Measurements from ENCODE around the gene COL15A1.

Gene COL15A1

GRCh38 chr9:99083051-99083450, 139.3 kb downstream of the COL15A1 start:
- H3K9me3 ChIP-seq (ENCODE audit: insufficient read depth, low read depth, low read length), result no peaks in the 10 kb centered on the region
- no peaks in the 10 kb centered on the region for H4K20me1 ChIP-seq (ENCODE audit: insufficient read depth, low read length, poor library complexity, severe bottlenecking)
- no peaks in the 10 kb centered on the region for H3K79me2 ChIP-seq (ENCODE audit: insufficient read depth, low read length)
- H3K9ac ChIP-seq (ENCODE audit: low read depth, low read length, poor library complexity, severe bottlenecking), result no peak overlapping the region
- H3K4me1 ChIP-seq (ENCODE audit: insufficient read depth, low read length, poor library complexity, severe bottlenecking), result peaks cover 10% of the 10 kb centered on the region
- H3K36me3 ChIP-seq (ENCODE audit: insufficient read depth, low read length), result no peaks in the 10 kb centered on the region
- no peak overlapping the region for H3K4me3 ChIP-seq (ENCODE audit: low read length, poor library complexity, severe bottlenecking)
- no peaks in the 10 kb centered on the region for H3K9me2 ChIP-seq (replicated peaks; ENCODE audit: low read depth, low read length)
- no peaks in the 10 kb centered on the region for H3K27me3 ChIP-seq (ENCODE audit: insufficient read depth, low read length, poor library complexity, severe bottlenecking)
- no peaks in the 10 kb centered on the region for H3F3A ChIP-seq (ENCODE audit: low read depth)
- H2AFZ ChIP-seq (ENCODE audit: low read length), result no peak overlapping the region
- no peak overlapping the region for H3K4me2 ChIP-seq (ENCODE audit: low read depth, low read length, poor library complexity, severe bottlenecking)
- no peak for TF ChIP-seq CTCF (conservative IDR thresholded peaks at IDR 0.05; ENCODE audit: low read length)
- no peak for TF ChIP-seq EZH2phosphoT487 (IDR thresholded peaks at IDR 0.05; ENCODE audit: borderline replicate concordance)

GRCh38 chr9:99085949-99086948, 142.5 kb downstream of the COL15A1 start:
- Histone ChIP-seq H3F3A (ENCODE audit: low read depth) (no peaks in the 10 kb centered on the region), H3K4me1 (ENCODE audit: insufficient read depth, low read length, poor library complexity, severe bottlenecking) (peaks cover 5% of the 10 kb centered on the region), H3K9ac (ENCODE audit: low read depth, low read length, poor library complexity, severe bottlenecking) (no peak overlapping the region), H3K9me3 (ENCODE audit: insufficient read depth, low read depth, low read length) (no peaks in the 10 kb centered on the region; the same call in 1 of the 2 replicates), H3K4me3 (ENCODE audit: low read length, poor library complexity, severe bottlenecking) (no peak overlapping the region), H4K20me1 (ENCODE audit: insufficient read depth, low read length, poor library complexity, severe bottlenecking) (no peaks in the 10 kb centered on the region), H3K27me3 (ENCODE audit: insufficient read depth, low read length, poor library complexity, severe bottlenecking) (no peaks in the 10 kb centered on the region), H3K4me2 (ENCODE audit: low read depth, low read length, poor library complexity, severe bottlenecking) (no peak overlapping the region), H2AFZ (ENCODE audit: low read length) (no peak overlapping the region), H3K79me2 (ENCODE audit: insufficient read depth, low read length) (no peaks in the 10 kb centered on the region), H3K9me2 (replicated peaks; ENCODE audit: low read depth, low read length) (no peaks in the 10 kb centered on the region), H3K36me3 (ENCODE audit: insufficient read depth, low read length) (no peaks in the 10 kb centered on the region)
- no peak for TF ChIP-seq EZH2phosphoT487 (IDR thresholded peaks at IDR 0.05; ENCODE audit: borderline replicate concordance)

- TF ChIP-seq CTCF (conservative IDR thresholded peaks at IDR 0.05; ENCODE audit: low read length) (no peak), EZH2phosphoT487 (IDR thresholded peaks at IDR 0.05; ENCODE audit: borderline replicate concordance) (no peak)
- Histone ChIP-seq H3K4me1 (ENCODE audit: insufficient read depth, low read length, poor library complexity, severe bottlenecking) (peaks cover 5% of the 10 kb centered on the region), H3K4me3 (ENCODE audit: low read length, poor library complexity, severe bottlenecking) (no peak overlapping the region), H3K9me2 (replicated peaks; ENCODE audit: low read depth, low read length) (no peaks in the 10 kb centered on the region), H2AFZ (ENCODE audit: low read length) (no peak overlapping the region), H3K4me2 (ENCODE audit: low read depth, low read length, poor library complexity, severe bottlenecking) (no peak overlapping the region), H4K20me1 (ENCODE audit: insufficient read depth, low read length, poor library complexity, severe bottlenecking) (no peaks in the 10 kb centered on the region), H3F3A (ENCODE audit: low read depth) (no peaks in the 10 kb centered on the region), H3K27me3 (ENCODE audit: insufficient read depth, low read length, poor library complexity, severe bottlenecking) (no peaks in the 10 kb centered on the region), H3K9ac (ENCODE audit: low read depth, low read length, poor library complexity, severe bottlenecking) (no peak overlapping the region), H3K79me2 (ENCODE audit: insufficient read depth, low read length) (no peaks in the 10 kb centered on the region), H3K9me3 (ENCODE audit: insufficient read depth, low read depth, low read length) (no peaks in the 10 kb centered on the region; the same call in 1 of the 2 replicates), H3K36me3 (ENCODE audit: insufficient read depth, low read length) (no peaks in the 10 kb centered on the region)
Measured at GRCh38 chr9:99087462-99087861, 143.8 kb downstream of the COL15A1 start.
